SKM-1 treated with dmso at 0.1 percent for 144 hours (cell line): ENCODE data around the gene SMAD4.
"Not testable (repeated sequence)": the region's sequence is repeated elsewhere in the genome, so short reads cannot be mapped to it uniquely, and the experiment has no call there.

Experiments
- DNase-seq: peaks from one replicate; lab custom pipeline; 2025; ENCODE audit not compliant: unreplicated experiment; lab: John Stamatoyannopoulos, UW

SMAD4 gene

GRCh38 chr18:51029694-51030536, at the start of gene SMAD4:
SMAD4 (plus strand) TSS chr18:51030213; CDS start chr18:51047047, 16,834 bp downstream.
- DNase-seq: peak; percentile 96

GRCh38 chr18:50981381-50981780, 48.6 kb upstream of the SMAD4 start:
- DNase-seq: no peak

GRCh38 chr18:50982086-50982801, 47.8 kb upstream of the SMAD4 start:
- DNase-seq: no peak

- DNase-seq: no peak
These were observed 47.2 kb upstream of the SMAD4 start for GRCh38 chr18:50982802-50983179.

GRCh38 chr18:50986360-50987087, 43.5 kb upstream of the SMAD4 start:
- no peak for DNase-seq

GRCh38 chr18:50987261-50987660, 42.8 kb upstream of the SMAD4 start:
- DNase-seq: no peak

- DNase-seq: no peak
These were observed 40.3 kb upstream of the SMAD4 start for GRCh38 chr18:50989711-50990110.

- DNase-seq: no peak
These were observed 37.7 kb upstream of the SMAD4 start for GRCh38 chr18:50992351-50992762.

- DNase-seq: no peak
These were observed 36.0 kb upstream of the SMAD4 start for GRCh38 chr18:50994031-50994430.

GRCh38 chr18:51003174-51003573, 26.8 kb upstream of the SMAD4 start:
- DNase-seq: not testable (repeated sequence)

GRCh38 chr18:51006061-51006818, 23.8 kb upstream of the SMAD4 start:
- no peak for DNase-seq

GRCh38 chr18:51006948-51007789, 22.8 kb upstream of the SMAD4 start:
- no peak for DNase-seq

- no peak for DNase-seq
These were observed 22.2 kb upstream of the SMAD4 start for GRCh38 chr18:51007790-51008139.

GRCh38 chr18:51009072-51009471, 20.9 kb upstream of the SMAD4 start:
- DNase-seq: peak; percentile 49

- DNase-seq: no peak
These were observed 19.8 kb upstream of the SMAD4 start for GRCh38 chr18:51010218-51010617.

- no peak for DNase-seq
These were observed 18.3 kb upstream of the SMAD4 start for GRCh38 chr18:51011709-51012108.

GRCh38 chr18:51012441-51012840, 17.6 kb upstream of the SMAD4 start:
- DNase-seq: no peak

GRCh38 chr18:51013259-51013658, 16.8 kb upstream of the SMAD4 start:
- no peak for DNase-seq

GRCh38 chr18:51017140-51017879, 12.7 kb upstream of the SMAD4 start:
- DNase-seq: no peak
